ENCODE measurements around the gene TMA7B. TPM values are rescaled to one million over a fixed set of nuclear protein-coding genes. Genes with fewer than 3 reads are reported as not detected.

TMA7B gene
- total RNA-seq, 1 donor from 2014 or later, result not detected

GRCh38 chr22:40002935-40003715 is 42.9 kb downstream of the TMA7B start:
- no peak for DNase-seq

GRCh38 chr22:40004836-40005235 is 44.6 kb downstream of the TMA7B start:
- no peak for DNase-seq

DNA sequence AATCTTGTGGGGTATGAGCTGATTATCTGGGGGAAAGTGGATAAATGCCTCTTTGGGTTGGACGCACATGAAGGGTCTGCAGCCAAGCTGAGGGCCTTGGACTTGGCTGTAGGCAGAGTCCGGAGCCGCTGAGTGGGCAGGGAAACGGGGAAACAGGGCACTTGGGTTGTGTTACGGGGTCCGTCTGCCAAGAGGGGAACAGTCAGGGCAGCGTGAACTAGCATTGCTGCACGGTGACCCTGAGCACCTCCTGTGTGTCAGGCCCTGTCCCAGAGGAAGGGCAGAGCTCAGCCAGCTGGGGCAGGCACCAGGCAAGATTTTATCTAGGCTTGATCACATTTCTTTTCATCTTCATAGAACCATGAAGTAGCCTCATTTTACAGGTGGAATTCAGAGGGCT is 46.4 kb downstream of the TMA7B start:
- DNase-seq, result no peak

DNA sequence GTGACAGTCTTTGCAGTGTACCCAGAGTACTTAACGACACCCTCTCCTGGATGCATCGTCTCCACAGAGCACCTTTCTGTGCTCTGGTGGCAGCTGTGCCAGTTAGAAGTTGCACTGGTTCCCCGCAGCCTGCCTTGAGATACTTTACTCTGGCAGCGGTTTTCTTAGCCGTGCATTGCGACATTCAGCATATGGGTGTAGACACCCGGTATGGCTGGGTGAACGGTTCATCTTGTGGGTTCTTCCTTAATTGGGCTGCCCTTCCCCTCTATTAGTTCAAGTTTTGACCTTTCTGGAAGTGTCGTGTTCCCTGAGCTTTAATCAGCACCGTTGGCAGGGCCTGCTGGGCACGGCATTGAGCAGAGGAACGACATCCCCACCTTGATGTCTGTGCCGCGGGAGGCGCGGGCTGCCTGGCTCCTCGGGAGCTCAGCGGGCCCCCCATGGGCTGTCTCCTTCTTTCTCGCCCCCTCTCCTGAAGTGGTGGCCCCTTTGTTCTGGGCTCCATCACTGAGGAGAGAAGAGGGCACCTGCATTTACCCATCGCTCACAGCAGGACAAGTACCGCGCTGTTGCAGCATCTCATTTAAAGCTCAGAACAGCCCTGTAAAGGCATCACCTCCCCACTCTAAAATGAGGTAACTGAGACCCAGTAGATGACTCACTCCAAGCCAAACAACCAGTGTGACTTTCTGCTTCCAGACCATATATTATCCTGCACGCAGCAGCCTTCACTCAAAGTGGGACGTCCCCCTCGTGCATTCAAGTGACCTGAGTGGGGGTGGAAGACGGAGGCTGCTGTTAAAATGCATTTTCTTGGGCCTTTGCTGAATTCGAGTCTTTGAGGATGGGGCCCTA is 47.9 kb downstream of the TMA7B start:
- no peak for DNase-seq

DNA sequence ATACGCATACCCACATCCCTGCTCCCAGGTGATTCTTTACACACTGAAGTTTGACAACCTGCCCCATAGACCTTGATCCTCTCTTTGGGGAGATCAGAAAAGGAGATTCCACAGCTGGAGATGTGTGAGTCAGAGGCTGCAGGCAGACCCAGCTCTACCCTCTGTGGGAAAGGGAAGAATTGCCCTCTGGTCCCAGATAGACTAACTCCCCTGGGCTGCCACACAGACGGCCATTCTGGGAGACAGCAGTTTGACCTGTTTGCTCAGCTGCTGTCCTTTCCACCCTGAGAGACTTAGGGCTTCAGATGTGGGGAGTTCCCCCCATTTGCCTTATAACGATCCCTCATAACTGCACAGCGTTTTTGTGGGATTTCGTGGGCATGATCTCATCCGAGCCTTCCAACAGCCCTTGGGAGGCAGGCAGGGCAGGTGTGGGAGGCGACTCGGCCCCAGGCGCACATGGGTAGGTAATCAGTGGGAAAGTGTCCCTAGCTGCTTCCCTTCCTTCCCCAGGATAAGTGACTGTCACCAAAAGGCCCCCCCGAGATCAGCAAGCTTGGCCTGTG is 48.6 kb downstream of the TMA7B start:
- no peak for DNase-seq

- no peak for DNase-seq
These were observed 49.1 kb downstream of the TMA7B start for GRCh38 chr22:40009292-40009774.

GRCh38 chr22:40009951-40010671 is 49.9 kb downstream of the TMA7B start:
- DNase-seq, result no peak

DNA sequence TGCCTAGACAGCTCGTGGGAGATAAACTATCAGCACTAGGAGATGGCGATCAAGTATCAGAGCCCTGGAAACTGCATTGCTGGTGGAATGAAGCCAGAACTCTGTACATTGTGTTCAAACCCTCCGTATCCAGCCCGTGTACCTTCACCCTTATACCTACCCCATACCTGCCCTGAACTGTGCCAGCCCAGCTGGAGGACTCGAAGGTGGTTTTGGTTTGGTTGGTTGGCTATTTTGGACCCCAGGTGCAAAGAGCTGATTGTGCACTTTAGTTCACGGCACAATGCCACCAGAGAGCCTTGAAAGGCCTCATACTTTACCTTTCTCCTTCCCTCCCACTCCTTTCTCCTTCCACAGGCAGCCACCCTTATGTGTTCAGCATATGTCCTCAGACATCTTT is 50.5 kb downstream of the TMA7B start:
- no peak for DNase-seq

Other genes starting within 250 kb of the TMA7B start
- gene ENTHD1, start 66.6 kb upstream of the TMA7B start, total RNA-seq, result 0.16 TPM
- 2.7 TPM for gene GRAP2, start 59.3 kb upstream of the TMA7B start, total RNA-seq
- 0.78 TPM for gene FAM83F, start 34.6 kb downstream of the TMA7B start, total RNA-seq
- gene TNRC6B, start 217.5 kb downstream of the TMA7B start, total RNA-seq, result 44.3 TPM

Measured in occipital lobe (tissue), 2 donors.